GM19467 (cell line): Measurements from ENCODE around the gene PLEKHA8.

Experiments used
- ATAC-seq: cut with Tn5 transposase; IDR thresholded peaks from one replicate; pipeline ENCODE4 v1.9.1; 2021; ENCODE audit warnings: mild to moderate bottlenecking, moderate library complexity; ENCODE audit not compliant: unreplicated experiment

PLEKHA8 gene

DNA sequence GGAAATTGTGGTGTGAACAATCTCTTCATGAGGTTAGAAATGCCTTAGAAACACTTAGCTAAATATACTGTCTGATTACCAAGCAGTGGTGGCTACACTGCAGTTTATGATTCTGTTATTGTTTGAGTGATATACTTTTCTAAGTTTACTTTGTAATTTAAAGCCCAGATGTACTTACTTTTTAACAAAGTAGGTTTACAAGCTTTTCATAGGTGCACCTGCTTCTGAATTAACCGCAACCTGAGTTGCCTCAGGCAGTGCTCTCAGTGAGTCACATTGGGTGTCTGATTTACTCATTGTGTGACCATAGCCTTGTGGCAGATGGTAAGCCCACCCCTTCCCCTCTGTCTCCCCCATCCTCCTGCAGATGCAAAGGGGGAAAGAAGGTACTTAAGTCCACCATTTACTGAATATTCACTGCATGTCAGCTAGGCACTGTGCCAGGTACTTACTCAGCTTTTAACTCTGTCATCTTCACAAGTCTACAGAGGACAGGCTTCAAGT is 115.6 kb downstream of the PLEKHA8 start:
- no peak for ATAC-seq

DNA sequence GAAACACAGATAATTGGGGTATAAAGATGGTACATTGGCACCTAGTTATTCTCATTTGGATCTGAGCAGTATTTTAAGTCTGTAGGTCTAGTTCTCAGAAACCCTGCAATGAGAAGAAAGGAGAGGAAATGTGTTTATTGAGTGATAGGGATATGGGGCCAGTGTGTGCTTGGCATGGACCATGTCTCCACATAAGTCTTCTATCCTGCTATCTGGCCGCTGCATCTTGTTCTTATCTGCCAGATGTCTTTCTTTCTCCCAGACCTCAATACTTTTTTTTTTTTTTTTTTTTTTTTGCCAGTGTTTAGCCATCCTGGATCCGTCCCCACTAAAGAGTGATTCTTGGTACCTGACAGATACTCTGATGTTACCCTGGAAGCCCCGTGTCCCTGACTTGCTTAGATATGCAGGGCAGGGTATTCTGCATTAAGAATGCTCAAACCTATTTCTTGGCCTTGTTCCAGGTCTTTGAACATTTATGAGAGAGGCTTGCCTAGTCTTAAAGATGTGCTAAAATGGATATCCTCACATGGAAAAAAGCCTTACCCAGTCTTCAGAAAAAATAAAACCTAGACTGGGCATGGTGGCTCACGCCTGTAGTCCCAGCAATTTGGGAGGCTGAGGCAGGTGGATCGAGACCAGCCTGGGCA is 116.6 kb downstream of the PLEKHA8 start:
- no peak for ATAC-seq

DNA sequence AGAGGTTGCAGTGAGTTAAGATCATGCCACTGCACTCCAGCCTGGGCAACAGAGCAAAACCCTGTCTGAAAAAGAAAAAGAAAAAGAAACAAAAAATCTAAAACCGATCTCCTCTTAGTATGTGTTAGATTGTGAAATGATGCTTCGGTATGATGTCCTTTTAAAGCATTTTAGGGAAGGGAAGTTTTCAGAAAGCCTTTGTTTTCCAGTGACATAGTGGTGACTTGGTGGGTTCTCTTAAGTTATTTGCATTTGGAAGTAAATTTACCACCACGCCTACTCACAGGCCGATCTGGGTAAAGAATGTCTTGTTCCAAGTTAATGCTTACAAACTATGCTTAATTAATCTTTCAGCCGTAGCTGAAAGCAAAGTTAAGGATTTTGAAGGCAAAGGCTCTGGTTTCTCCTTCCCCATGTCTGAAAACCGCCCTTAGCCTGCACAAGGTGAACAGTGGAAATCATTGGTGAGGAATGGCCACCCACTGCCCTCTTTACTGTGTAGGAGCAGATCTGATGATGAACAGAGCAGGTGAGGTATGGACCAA is 117.3 kb downstream of the PLEKHA8 start:
- ATAC-seq: no peak

DNA sequence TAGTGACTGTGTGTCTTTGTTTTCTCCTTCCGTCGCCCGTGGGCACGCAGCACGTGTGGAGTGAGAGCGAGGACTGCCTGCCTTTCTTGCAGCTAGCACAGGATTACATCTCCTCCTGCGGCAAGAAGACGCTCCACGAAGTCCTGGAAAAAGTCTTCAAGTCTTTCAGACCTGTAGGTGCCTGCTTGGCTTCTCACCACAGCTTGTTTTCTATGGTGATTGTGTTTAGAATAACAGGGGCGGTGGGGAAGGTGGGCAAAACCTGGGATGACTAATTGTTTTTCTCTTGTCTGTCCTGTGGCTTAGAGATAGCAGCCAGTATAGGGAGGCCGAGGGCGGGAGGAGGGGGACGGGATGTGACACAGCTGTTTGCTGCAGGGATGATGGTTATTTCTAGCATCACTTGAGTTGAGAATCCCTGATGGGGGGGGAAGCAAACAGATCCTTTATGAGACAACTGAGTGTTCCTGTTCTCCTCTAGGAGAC is 118.0 kb downstream of the PLEKHA8 start:
- ATAC-seq: no peak

DNA sequence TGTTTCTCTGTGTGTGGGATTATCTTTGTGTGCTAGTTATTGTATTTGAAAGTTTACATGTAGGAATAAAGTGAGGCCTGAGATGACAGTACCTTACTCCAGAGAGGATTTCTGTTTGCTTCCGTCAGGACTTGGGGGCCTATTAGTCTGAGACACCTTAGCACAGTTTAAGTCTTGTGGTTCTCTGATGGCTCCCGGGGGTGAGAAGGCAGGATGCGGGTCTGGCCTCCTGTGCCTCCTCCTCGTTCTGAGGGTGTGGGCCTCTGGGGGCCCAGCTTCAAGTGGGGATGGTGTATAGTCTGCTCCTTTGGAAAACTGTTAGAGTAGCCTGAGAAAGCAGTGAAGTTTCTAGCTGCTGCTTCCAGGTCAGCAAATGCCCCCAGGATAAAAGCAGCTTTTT is 119.0 kb downstream of the PLEKHA8 start:
- ATAC-seq: no peak

DNA sequence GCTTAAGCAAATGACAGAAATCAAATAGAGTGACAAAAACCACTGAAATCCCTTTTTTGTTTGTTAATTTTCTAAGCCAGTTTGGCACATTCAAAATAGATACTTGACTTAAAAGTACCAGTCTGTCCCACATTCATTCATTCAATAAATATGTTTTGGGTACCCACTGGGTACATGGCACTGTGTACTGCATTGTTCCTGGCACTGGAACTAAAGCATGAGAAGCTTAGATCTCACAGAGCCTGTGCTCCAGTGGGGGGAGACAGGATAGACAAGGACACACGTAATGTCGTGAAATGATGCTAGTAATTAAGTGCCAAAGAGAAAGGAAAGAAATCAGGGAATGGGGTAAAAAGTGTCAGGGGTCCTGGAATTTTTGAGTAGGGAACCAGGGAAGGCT is 119.6 kb downstream of the PLEKHA8 start:
- no peak for ATAC-seq

DNA sequence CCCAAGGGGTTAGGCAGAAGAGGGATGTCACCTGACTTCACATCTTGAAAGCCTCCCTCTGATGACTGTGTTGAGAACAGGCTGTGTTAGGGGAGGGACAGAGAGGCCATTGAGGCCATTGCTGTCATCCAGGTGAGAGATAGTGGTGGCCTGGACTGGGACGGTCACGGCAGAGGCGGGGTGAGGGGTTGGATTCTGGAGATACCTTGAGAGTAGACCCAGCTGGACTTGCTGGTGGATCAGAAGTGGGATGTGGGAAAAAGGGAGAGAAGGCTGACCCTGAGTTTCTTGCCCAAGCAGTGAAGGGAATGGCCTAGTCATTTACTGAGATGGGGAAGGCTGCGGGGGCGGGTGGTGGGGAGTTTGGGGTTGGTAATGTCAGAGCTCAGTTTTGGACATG is 120.2 kb downstream of the PLEKHA8 start:
- ATAC-seq: no peak

DNA sequence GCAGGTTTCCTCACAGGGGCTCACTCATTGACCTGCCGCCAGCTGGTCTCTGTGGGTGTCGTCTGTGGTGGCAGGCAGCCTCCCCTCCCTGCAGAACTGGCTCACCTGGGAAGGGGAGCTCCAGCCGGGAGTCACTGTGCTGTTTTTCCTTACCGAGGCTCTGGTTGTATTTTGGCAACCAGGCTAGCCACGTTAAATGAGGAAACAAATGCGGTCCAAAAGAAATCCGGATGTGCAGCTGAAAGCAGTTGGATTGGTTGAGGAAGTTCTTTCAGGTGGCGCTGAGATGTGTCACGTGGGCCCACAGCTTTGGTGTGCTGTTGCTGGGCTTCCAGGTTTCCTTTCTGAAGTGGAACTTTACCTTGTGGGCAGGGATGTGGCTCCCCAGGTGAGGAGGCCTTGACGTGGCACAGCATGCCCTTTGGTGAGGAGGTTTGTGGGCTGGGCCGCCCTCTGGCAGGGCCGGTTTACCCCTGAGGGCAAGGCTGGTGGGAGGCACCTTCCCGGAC is 120.8 kb downstream of the PLEKHA8 start:
- no peak for ATAC-seq

DNA sequence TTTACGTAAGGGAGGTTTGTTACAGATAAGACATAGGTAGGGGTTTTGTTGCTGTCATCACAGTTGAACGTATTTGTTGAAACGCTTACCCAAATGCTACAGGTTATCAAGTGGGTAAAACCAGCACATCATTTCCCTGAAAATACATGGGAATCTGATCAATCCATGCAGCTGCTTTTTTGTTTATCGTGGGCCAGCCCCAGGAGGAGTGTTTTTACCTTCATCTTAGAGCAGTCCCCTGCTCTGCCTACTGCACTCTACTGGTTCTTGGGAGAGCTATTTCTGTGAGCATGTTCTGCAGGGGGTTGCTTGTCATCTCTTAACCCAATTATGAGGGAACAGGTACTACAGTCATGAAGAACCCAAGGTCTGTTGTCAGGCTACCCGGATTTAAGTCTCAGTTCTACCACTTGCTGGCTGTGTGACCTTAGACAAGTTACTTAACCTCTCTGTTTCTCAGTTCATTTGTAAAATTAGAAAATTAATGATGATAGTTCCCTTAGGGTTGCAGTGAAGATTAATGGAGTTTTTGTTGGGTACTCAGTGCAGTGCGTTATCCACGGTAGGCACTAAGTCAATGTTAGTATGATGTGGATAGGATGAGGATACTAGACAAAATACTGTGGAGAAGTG is 121.5 kb downstream of the PLEKHA8 start:
- ATAC-seq: no peak

DNA sequence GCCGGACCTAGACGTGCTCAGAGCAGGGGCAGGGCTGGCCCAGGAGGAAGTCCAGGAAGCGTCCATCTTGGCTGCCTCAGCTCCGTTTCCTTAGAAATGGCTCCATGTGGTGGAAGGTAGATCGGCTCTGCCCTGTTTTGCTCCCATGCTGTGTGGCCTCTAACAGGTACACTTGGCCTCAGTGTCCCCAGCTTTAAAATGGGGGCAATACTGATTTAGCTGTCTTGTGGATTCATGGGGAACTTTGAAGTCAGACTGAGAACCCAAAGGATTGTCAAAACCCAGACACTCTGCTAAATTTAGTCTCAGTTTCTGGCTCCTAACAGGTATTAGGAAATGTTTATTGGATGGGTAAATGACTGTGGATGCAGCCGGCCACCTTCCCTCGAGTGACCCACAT is 122.5 kb downstream of the PLEKHA8 start:
- no peak for ATAC-seq

DNA sequence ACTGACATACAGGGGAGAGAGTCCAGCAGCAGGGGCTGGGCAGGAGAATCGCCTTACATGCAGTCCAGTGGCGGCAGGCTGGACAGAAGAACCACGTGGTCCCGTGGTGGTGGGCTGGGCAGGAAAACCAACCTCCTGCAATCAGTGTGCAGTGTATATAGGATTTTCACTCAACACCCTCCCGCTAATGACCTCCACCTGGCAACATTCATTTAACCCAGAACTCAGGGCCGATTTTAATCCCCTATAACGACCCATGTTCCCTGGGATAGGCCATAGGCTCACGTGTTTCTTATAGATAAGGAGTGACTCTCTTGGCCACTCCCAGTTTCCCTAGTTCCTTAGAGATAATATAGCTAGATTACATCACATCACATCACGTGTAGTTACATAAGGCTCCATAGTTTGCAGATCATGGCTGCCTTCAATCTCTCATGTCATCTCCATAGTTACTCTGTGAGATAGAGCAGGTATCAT is 125.9 kb downstream of the PLEKHA8 start:
- no peak for ATAC-seq

DNA sequence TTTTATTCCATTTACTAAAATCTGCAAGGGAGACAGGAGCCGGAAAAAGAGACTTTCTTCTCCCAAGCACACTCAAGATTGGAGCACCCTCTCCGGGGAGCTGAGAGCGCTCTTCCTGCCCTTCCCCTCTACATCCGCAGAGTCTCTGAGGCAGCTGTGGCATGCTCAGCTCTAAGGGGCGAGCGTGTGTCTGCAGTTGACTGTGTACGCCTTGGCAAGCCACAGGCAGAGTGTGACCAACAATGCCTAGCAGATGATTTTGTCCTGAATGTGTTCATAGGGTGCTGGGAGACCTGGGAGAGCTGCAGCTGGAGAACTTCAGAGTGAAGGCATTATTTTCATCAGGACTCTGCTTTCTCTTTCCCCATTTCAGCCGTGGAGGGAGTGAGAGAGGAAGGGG is 127.3 kb downstream of the PLEKHA8 start:
- ATAC-seq: no peak

DNA sequence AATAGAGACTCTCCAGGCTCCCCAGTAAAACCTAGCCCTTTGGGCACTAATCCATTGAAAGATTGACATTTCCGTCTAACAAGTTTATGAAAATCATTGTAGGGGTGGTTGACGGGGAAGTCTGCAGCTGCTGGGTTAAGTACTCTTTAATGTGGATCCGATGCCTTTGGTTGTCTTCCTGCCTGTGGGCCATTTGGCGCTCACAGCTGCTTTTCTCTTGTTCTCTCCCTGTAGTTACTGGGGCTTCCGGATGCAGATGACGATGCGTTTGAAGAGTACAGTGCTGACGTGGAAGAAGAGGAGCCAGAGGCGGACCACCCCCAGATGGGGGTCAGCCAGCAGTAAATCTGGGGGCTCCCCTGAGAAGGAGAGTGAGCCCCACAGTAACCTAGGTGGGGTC is 129.0 kb downstream of the PLEKHA8 start:
- no peak for ATAC-seq

DNA sequence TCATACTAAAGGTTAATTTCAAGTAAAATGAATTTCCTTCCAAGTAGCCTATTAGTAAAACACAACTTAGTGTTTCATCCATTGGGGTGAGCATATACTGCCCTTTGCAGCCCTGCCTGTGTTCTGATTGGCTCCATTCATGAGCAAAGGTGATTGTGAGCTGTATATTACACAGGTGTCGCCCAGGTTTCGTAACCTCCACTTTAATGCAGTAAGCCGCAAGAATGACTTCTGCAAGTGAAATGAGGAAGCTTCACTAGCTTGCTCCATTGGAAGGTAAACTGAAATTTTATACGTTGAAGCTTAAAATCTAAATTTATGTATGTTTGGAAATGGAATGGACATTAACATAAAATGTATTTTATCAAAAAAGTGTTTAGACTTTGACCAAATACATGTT is 131.0 kb downstream of the PLEKHA8 start:
- no peak for ATAC-seq

DNA sequence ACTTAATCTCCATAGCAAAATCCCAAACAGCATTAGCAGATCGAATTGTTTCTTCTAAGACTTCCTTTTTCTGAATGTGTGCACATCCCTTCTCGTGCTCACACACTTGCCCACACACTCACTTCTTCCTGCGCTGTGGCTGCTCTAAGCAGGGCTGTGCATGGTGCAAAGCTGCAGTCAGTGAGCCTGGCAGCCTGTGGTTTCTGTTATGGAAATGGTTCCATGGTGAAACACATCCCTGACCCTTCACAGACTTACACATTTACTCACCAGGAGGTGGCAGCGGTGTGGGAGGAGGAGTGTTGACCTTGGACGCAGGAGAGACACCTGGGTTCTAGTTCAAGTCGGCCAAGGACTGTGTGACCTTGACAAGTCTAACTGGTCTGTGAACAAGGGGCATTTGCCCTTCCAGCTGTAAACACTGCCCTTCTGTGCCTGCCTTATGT is 131.5 kb downstream of the PLEKHA8 start:
- ATAC-seq: no peak

DNA sequence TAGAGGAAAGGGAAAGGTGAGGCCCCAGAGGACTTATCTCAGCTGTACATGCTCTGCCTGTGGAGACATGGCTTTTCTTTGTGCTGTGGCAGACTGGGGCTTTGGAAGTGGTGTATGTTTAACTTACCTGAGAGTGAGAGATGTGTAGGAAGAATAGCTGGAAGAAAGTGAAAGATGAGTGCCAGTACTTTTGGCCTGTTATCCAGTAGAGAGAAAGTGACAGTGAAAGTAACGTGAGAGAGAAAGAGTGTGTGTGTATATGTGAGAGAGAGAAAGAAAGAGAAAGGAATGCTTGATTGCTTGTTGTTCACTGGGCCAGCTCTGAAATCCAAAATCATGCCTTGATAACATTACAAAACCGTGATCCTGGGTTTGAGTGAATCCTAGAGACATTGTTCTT is 132.1 kb downstream of the PLEKHA8 start:
- no peak for ATAC-seq

DNA sequence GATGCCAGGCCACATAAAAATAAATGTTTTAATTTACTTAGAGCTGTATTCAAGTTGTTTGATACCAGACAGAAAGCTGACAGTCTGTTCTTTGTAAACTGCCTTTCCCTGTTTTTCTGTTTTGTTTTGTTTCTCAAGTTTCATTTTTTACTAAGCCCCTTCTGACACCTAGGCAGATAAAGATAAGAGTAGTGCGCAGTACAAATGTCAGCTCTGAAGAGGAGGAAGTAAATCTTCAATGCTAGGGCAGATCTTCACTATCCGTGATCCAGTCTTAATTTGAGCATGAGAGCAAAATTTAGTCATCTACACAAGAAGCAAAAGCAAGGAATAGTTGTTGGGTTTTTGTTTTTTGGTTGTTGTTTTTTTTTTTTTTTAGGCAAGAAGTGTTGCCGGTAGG is 133.9 kb downstream of the PLEKHA8 start:
- no peak for ATAC-seq

DNA sequence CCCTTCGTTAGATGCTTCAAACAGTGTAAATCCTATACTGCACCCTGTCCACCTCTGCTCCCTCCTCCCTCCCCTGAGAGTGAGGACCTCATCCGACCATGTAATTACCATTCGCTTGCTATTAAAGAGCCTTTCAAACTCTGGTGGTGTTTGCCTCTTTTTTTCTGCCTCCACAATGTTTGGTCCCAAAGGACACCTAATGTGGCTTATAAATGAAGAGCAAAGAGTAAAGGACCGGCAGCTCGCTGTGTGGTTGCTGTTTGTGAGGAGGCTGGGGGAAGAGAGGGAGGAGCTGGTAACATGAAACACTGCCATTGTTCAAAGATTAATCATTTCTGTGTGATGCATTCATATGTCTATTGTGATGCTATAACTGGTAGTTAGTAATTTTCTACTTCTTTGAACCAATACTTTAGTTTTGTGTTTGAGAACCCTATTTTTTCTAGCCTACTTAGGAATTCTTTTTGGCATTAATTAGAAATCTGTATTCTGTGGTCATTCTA is 134.5 kb downstream of the PLEKHA8 start:
- peak; percentile 21 for ATAC-seq

DNA sequence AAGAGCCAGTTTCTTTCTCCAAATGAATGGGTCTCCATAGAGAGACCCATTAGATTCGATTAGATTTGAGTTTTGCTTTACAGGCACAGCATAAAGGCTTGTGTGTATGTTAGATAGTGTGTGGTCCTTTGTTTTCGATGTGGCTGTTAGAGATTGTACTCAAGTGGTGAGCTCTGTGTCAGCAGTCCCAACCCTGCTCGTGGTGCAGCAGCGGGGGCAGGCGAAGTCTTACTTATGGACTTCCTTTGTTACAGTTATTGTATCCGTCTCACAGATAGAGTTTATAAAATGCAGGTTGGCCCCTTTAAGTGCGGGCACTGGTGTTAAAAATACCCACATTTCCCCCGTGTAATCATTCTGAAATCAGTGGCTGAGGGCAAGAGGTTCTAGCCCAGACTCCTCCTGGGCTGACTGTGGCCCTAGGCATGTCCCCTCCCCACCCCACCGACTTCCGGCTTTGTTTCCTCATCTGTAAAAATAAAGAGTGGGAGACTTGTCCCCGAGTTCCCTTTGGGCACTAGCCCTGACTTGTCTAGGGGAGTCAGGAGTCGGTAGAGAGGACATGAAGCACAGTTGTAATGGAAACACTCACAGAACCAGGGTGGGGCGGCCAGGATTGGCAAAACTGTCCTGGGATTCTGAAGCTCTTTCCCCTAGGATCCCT is 135.2 kb downstream of the PLEKHA8 start:
- peak; percentile 35 for ATAC-seq

DNA sequence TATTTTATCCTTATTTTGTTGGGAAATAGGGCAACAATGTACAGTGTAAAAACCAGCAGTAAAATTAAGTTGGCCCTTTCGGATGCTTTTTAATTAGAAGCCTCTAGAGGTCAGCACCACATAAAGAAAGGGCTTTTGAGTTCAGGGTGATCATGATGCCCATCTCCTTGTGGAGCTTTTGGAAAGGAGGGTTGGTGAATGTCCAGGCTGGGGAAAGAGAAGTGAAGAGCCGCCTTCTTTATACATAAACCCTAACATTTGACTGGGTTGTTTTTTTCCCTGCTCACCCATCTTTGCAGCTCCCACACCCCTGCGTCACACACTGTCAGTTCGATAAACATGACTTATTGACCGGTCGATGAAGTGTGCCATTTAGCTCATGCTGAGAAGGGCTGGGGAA is 136.4 kb downstream of the PLEKHA8 start:
- no peak for ATAC-seq

DNA sequence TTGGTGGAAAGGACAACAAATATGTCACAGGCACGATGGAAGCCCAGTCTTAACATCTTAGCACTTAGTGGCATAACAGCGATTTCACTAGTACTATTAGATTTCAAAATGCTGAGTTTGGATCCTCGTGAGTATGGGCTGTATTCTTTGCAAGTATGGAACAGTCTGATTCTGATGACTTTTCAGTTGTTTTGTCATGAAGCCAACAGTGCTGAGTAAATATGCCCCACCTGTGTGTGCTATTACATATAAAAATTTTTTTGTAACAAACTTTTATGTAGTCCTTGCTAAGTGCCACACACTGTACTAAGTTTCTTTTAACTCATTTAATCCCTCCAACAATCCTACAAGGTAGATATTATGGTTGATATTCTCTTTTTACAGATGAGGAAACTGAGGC is 137.4 kb downstream of the PLEKHA8 start:
- no peak for ATAC-seq
